Thymus (tissue), 11 donors: ENCODE measurements around the gene GMPS. TPM values are rescaled to one million over a fixed set of nuclear protein-coding genes. Genes with fewer than 3 reads are reported as not detected.

ENCODE experiments used
- DNase-seq, 9 donors: peaks; one replicate each; pipeline ENCODE4 v3.0.0-alpha.2; 2013; ENCODE audit warnings: low spot score in 9 of 9, low read depth in 6 of 9, missing footprints in 1 of 9
- H3K27ac ChIP-seq, 2 donors: one replicate each; pipeline ENCODE4 v1.5.1; 2013; ENCODE audit warnings: control low read depth in 1 of 2, low read depth in 1 of 2, low read length in 1 of 2, mild to moderate bottlenecking in 1 of 2, moderate library complexity in 1 of 2
- H3K27me3 ChIP-seq, 2 donors: one replicate each; pipeline ENCODE4 v1.5.1; 2013; ENCODE audit warnings: low read length in 1 of 2; ENCODE audit not compliant: control insufficient read depth in 2 of 2, insufficient read depth in 1 of 2
- H3K36me3 ChIP-seq, 2 donors: one replicate each; pipeline ENCODE4 v1.5.1; 2013; ENCODE audit warnings: low read length in 1 of 2, mild to moderate bottlenecking in 1 of 2, moderate library complexity in 1 of 2; ENCODE audit not compliant: control insufficient read depth in 2 of 2, insufficient read depth in 2 of 2
- H3K4me1 ChIP-seq, 2 donors: one replicate each; pipeline ENCODE4 v1.5.1; 2013; ENCODE audit warnings: low read length in 2 of 2; ENCODE audit not compliant: control insufficient read depth in 2 of 2, insufficient read depth in 2 of 2
- H3K4me3 ChIP-seq, 2 donors: one replicate each; pipeline ENCODE4 v1.5.1; 2013; ENCODE audit warnings: low read length in 2 of 2, control low read depth in 1 of 2, mild to moderate bottlenecking in 1 of 2
- H3K9me3 ChIP-seq, 2 donors: one replicate each; pipeline ENCODE4 v1.5.1; 2013; ENCODE audit warnings: low read length in 1 of 2, mild to moderate bottlenecking in 1 of 2; ENCODE audit not compliant: control insufficient read depth in 2 of 2, insufficient read depth in 1 of 2
- WGBS: extraction: QIAGEN DNeasy Blood & Tissue Kit; methylation state at CpG from one replicate; pipeline ENCODE4 v1.1.7; 2013; 5-methylcytosine and 5-hydroxymethylcytosine counted together
- polyA plus RNA-seq: library from polyadenylated mRNA; stranded (reverse); fragments of 200-250 nt; gene quantifications from one replicate; pipeline ENCODE4 v1.2.3, GENCODE V29; 2013
- total RNA-seq: library from RNA; stranded (reverse); fragments of 120-200 nt; gene quantifications from one replicate; pipeline ENCODE4 v1.2.4, GENCODE V29; 2013
- donor health status: healthy.

GMPS gene
- total and polyA plus RNA-seq, 2 donors: 23.9 to 49.2 TPM

GRCh38 chr3:155908086-155908485 is 37.6 kb downstream of the GMPS start:
- Histone ChIP-seq H3K27ac (no peak overlapping the region), H3K36me3 (peaks cover 2 to 70% of the 10 kb centered on the region in 2 donors), H3K9me3 (no peaks in the 10 kb centered on the region), H3K4me3 (no peak overlapping the region), H3K27me3 (no peaks in the 10 kb centered on the region), H3K4me1 (no peaks in the 10 kb centered on the region)
- no peak for DNase-seq
- 83% methylated on average over 4 of the region's 4 CpGs for WGBS

GRCh38 chr3:155908605-155909004 is 38.2 kb downstream of the GMPS start:
- no peak for DNase-seq
- H3K9me3 ChIP-seq: no peaks in the 10 kb centered on the region
- no peaks in the 10 kb centered on the region for H3K27me3 ChIP-seq
- no peaks in the 10 kb centered on the region for H3K4me1 ChIP-seq
- no peak overlapping the region for H3K27ac ChIP-seq
- no peak overlapping the region for H3K4me3 ChIP-seq
- peaks cover 2 to 75% of the 10 kb centered on the region in 2 donors for H3K36me3 ChIP-seq

DNA sequence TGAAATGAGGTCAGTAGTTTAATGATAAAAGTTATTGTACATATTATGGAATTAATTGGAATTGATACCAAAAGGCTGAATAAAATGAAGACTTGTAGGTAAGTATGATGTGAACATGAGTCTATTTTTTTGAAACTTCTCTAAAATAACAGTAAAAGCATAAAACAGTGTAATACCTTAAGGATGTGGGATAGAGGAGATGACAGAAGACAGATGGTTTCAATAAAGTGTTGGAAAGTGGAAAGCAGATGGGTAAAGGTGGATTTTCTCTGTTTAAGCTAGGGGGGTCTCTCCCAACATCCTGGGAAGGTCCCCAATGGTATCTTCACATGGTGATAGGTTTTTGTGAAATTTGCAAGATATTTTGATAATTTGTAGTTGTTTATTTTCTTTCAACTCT is 41.6 kb downstream of the GMPS start:
- H3K9me3 ChIP-seq: no peaks in the 10 kb centered on the region
- DNase-seq: no peak
- no peaks in the 10 kb centered on the region for H3K4me1 ChIP-seq
- H3K36me3 ChIP-seq: peaks cover 22 to 78% of the 10 kb centered on the region in 2 donors
- no peaks in the 10 kb centered on the region for H3K27me3 ChIP-seq
- no peak overlapping the region for H3K4me3 ChIP-seq
- no peak overlapping the region for H3K27ac ChIP-seq

DNA sequence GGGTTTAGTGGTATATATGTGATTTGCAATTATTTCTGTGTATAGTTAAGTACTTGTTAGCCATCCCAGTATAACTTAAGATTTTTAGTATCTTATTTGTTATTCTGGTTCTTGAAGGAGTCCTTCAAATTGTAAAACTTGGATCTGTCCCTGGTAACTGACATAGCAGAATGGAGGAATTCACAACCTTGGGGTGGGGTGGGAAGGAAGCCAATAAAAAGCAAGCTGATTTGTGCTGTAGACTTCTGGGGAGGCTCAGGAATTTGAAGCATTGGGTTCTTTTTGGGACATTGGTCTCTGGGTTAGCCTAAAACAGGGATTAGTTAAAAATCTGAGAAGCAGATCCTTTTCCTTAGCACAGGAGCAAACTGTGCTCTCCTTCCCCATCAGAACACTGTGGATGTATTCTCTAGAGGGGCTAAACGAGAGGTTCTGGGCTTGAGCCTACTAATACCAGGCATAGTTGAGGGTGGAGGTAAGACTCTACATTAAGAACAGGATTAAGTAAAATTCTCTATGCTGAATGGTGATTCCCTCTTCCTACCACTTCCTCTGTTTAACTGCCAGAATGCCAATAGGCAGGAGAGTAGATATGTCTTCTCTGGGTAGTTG is 42.2 kb downstream of the GMPS start:
- Histone ChIP-seq H3K36me3 (peaks cover 22 to 78% of the 10 kb centered on the region in 2 donors), H3K4me1 (no peaks in the 10 kb centered on the region), H3K9me3 (no peaks in the 10 kb centered on the region), H3K4me3 (no peak overlapping the region), H3K27ac (no peak overlapping the region), H3K27me3 (no peaks in the 10 kb centered on the region)
- 97% methylated on average over 1 of the region's 1 CpG for WGBS
- no peak for DNase-seq

DNA sequence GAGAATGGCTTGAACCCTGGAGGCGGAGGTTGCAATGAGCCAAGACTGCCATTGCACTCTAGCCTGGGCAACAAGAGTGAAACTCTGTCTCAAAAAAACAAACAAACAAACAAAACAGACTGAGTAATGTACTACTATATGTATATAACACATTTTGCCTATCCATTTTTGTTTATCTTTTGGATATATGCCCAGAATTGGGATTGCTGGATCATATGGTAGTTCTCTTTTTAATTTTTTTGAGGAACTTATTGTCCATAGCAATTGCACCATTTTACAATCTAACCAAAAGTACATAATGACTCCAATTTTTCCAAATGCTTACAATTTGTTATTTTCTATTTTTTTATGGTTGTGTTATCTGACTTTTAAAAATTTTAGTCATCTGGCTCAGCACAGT is 47.3 kb downstream of the GMPS start:
- Histone ChIP-seq H3K4me1 (no peaks in the 10 kb centered on the region), H3K4me3 (no peak overlapping the region), H3K27ac (no peak overlapping the region), H3K27me3 (no peaks in the 10 kb centered on the region), H3K36me3 (peaks cover 20 to 57% of the 10 kb centered on the region in 2 donors), H3K9me3 (no peaks in the 10 kb centered on the region)
- WGBS: 100% methylated on average over 1 of the region's 1 CpG
- no peak for DNase-seq

GRCh38 chr3:155919728-155920127 is 49.3 kb downstream of the GMPS start:
- no peaks in the 10 kb centered on the region for H3K4me1 ChIP-seq
- H3K27ac ChIP-seq: no peak overlapping the region
- H3K9me3 ChIP-seq: no peaks in the 10 kb centered on the region
- peaks cover 18 to 46% of the 10 kb centered on the region in 2 donors for H3K36me3 ChIP-seq
- H3K27me3 ChIP-seq: no peaks in the 10 kb centered on the region
- DNase-seq: no peak
- no peak overlapping the region for H3K4me3 ChIP-seq

DNA sequence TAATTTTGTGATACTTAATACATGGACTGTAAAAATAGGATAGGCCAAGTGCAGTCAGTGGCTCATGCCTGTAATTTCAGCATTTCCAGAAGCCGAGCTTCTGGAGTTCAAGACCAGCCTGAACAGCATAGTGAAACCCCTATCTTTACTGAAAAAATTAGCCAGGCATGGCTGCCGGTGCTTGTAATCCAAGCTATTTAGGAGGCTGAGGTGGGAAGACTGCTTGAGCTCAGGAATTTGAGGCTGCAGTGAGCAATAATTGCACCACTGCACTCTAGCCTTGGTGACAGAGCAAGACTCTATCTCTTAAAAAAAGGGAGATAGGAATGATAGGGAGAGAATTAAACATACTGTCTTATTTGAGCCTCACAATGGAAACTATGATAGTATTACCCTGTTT is 51.0 kb downstream of the GMPS start:
- WGBS: 95% methylated on average over 2 of the region's 2 CpGs
- peaks cover 7 to 49% of the 10 kb centered on the region in 2 donors for H3K36me3 ChIP-seq
- no peaks in the 10 kb centered on the region for H3K9me3 ChIP-seq
- no peak overlapping the region for H3K4me3 ChIP-seq
- H3K27me3 ChIP-seq: no peaks in the 10 kb centered on the region
- H3K4me1 ChIP-seq: no peaks in the 10 kb centered on the region
- no peak overlapping the region for H3K27ac ChIP-seq
- DNase-seq: no peak

GRCh38 chr3:155934230-155934629 is 63.8 kb downstream of the GMPS start:
- DNase-seq: no peak
- Histone ChIP-seq H3K4me1 (no peaks in the 10 kb centered on the region), H3K27ac (no peak overlapping the region), H3K27me3 (no peaks in the 10 kb centered on the region), H3K9me3 (no peaks in the 10 kb centered on the region), H3K36me3 (peaks cover 14 to 57% of the 10 kb centered on the region in 2 donors), H3K4me3 (no peak overlapping the region)
- 95% methylated on average over 2 of the region's 2 CpGs for WGBS

- Histone ChIP-seq H3K4me3 (no peak overlapping the region), H3K9me3 (no peaks in the 10 kb centered on the region), H3K36me3 (peaks cover 11 to 65% of the 10 kb centered on the region in 2 donors), H3K27ac (no peak overlapping the region), H3K27me3 (no peaks in the 10 kb centered on the region), H3K4me1 (no peaks in the 10 kb centered on the region)
- DNase-seq: no peak
- WGBS: 96% methylated on average over 2 of the region's 2 CpGs
These were observed 68.0 kb downstream of the GMPS start for GRCh38 chr3:155938409-155938808.

DNA sequence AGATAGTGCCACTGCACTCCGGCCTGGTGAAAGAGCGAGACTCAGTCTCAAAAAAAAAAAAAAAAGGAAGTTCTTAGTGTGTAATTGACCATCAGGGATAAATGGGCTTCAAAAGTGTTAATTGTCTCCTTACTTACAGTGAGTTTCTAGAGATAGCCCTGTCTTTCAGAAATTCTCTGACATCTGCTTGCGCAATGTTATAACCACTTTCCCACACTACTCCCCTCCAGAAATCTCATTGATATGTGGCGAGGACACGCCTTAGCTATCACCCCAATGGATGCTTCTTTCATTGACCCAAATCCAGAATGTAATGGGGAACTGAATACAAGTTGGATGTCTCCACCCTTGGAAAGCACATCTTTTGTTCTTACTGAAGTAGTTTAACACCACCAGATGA is 70.9 kb downstream of the GMPS start:
- peaks cover 0 to 40% of the 10 kb centered on the region in 2 donors for H3K36me3 ChIP-seq
- DNase-seq: no peak
- H3K27ac ChIP-seq: no peak overlapping the region
- no peaks in the 10 kb centered on the region for H3K9me3 ChIP-seq
- WGBS: 98% methylated on average over 5 of the region's 5 CpGs
- H3K4me1 ChIP-seq: no peaks in the 10 kb centered on the region
- H3K27me3 ChIP-seq: no peaks in the 10 kb centered on the region
- H3K4me3 ChIP-seq: no peak overlapping the region
